Gastrocnemius medialis (tissue), 4 donors: Measurements from ENCODE around the gene MNAT1.

Experiments used
- CTCF ChIP-seq, 5 experiments: fragments of 450-650 bp in 3 of 5; fragments of 200-600 bp in 2 of 5; sonication (generic) in 2 of 5; IDR thresholded peaks in 4 of 5; conservative IDR thresholded peaks in 1 of 5; 1 replicate in 4 of 5; 2 replicates in 1 of 5; pipeline ENCODE4 v1.5.1; 2016 to 2019; ENCODE audit warnings: antibody characterized with exemption in 5 of 5, mild to moderate bottlenecking in 3 of 5, moderate library complexity in 3 of 5
- POLR2A ChIP-seq, 2 donors: fragments of 450-650 bp; IDR thresholded peaks; one replicate each; pipeline ENCODE4 v1.6.1; 2017; ENCODE audit warnings: antibody characterized with exemption in 2 of 2, mild to moderate bottlenecking in 2 of 2, moderate library complexity in 2 of 2

- TF ChIP-seq POLR2A (IDR thresholded peaks at IDR 0.05) = no peak
- no peak for TF ChIP-seq CTCF (IDR thresholded peaks at IDR 0.05 in 4 of 5, conservative IDR thresholded peaks at IDR 0.05 in 1 of 5)
Observed at GRCh38 chr14:60777856-60778578, 43.5 kb downstream of the MNAT1 start.
